SIG-M5 (cell line): Measurements from ENCODE around the gene CNPY4.
A peak's percentile ranks its signal among the peaks of the same experiment; 100 is the strongest.

Source experiments
- DNase-seq: peaks from one replicate; lab custom pipeline; 2025; lab: John Stamatoyannopoulos, UW

The CNPY4 gene

GRCh38 chr7:100091411-100092181 lies 27.8 kb upstream of the CNPY4 start:
- DNase-seq, result no peak

GRCh38 chr7:100093054-100093453 lies 26.4 kb upstream of the CNPY4 start:
- no peak for DNase-seq

GRCh38 chr7:100093498-100093897 lies 25.9 kb upstream of the CNPY4 start:
- no peak for DNase-seq

GRCh38 chr7:100093925-100094486 lies 25.4 kb upstream of the CNPY4 start:
- no peak for DNase-seq

GRCh38 chr7:100095289-100095688 lies 24.1 kb upstream of the CNPY4 start:
- no peak for DNase-seq

- DNase-seq, result no peak
Measured at GRCh38 chr7:100095704-100096103, 23.7 kb upstream of the CNPY4 start.

- no peak for DNase-seq
Measured at GRCh38 chr7:100098913-100099312, 20.5 kb upstream of the CNPY4 start.

- DNase-seq, result no peak
Measured at GRCh38 chr7:100099452-100099851, 20.0 kb upstream of the CNPY4 start.

- no peak for DNase-seq
Measured at GRCh38 chr7:100100420-100101015, 18.9 kb upstream of the CNPY4 start.

- DNase-seq, result peak; percentile 83
Measured at GRCh38 chr7:100101016-100101862, 18.2 kb upstream of the CNPY4 start, which contains the start of the genes AP4M1 and MCM7. TSS of gene AP4M1 (plus strand) at chr7:100101643. CDS start at chr7:100101715, 72 bp downstream. TSS of gene MCM7 (minus strand) at chr7:100101397. CDS start at chr7:100101294, 103 bp downstream.

- DNase-seq, result no peak
Measured at GRCh38 chr7:100102950-100103840, 16.2 kb upstream of the CNPY4 start.

- DNase-seq, result no peak
Measured at GRCh38 chr7:100105534-100105933, 13.9 kb upstream of the CNPY4 start.

GRCh38 chr7:100106633-100107032 lies 12.8 kb upstream of the CNPY4 start:
- no peak for DNase-seq

- DNase-seq, result no peak
Measured at GRCh38 chr7:100107125-100107737, 12.2 kb upstream of the CNPY4 start.

GRCh38 chr7:100107890-100108289 lies 11.5 kb upstream of the CNPY4 start:
- no peak for DNase-seq

GRCh38 chr7:100109521-100110163 lies 9.8 kb upstream of the CNPY4 start:
- DNase-seq, result no peak

GRCh38 chr7:100111156-100111555 lies 8.3 kb upstream of the CNPY4 start:
- DNase-seq, result no peak

GRCh38 chr7:100111914-100112313 lies 7.5 kb upstream of the CNPY4 start:
- no peak for DNase-seq

- DNase-seq, result no peak
Measured at GRCh38 chr7:100115026-100115425, 4.4 kb upstream of the CNPY4 start.

- no peak for DNase-seq
Measured at GRCh38 chr7:100118388-100119071, 904 bp upstream of the CNPY4 start.
